ENCODE results near the gene CLIC3.

The CLIC3 gene

DNA sequence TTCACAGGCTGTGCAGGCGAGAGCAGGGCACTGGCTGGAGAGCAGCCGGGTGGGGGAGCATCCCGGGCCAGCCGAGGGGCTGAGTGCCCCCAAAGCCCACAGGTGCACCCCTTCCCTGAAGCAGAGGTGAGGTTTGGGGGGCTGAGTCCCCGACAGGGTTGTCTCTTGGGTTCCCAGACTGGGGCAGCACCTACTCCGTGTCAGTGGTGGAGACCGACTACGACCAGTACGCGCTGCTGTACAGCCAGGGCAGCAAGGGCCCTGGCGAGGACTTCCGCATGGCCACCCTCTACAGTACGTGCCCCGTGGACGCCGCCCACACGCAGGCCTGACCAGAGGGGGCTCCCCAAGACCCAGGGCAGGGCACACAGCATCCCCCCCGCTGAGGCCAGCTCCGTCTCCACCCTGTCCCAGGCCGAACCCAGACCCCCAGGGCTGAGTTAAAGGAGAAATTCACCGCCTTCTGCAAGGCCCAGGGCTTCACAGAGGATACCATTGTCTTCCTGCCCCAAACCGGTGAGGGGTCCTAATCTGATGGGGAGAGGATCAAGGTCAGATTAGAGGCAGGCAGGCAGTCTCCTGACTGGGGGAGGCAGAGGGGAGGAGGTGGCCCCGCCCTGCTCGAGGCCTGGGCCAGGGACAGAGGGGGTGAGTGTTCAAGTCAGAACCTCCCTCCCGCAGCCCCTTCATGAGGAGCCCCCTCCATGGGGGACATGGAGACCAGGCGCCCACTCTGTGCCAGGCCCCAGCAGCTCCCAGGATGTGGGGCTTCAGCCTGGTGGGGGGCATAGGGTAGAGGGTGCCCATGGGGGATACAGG lies 16.4 kb downstream of the CLIC3 start:
- no peak for DNase-seq

DNA sequence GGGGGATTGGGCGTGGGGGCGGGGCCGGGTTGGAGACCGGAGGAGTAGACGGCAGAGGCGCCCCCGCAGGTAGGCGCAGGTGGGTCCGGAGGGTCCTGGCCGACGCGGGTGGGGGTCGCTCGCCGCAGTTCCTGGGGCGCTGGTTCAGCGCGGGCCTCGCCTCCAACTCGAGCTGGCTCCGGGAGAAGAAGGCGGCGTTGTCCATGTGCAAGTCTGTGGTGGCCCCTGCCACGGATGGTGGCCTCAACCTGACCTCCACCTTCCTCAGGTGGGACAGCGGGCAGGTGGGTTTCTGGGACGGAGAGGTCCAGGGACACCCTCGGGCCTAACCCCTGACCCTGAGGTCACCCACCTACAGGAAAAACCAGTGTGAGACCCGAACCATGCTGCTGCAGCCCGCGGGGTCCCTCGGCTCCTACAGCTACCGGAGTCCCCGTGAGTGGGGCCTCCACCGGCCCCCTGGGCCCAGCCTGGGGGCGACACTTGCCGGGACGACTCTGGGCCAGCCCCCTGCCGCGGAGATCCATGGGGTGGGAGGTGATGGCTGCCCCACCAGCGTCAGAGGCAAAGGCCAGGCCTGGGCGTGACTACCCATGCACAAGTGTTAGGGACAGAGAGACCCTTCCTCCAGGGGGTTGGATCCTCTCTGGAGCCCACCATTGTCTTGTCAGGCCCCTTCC lies 17.4 kb downstream of the CLIC3 start:
- no peak for DNase-seq

DNA sequence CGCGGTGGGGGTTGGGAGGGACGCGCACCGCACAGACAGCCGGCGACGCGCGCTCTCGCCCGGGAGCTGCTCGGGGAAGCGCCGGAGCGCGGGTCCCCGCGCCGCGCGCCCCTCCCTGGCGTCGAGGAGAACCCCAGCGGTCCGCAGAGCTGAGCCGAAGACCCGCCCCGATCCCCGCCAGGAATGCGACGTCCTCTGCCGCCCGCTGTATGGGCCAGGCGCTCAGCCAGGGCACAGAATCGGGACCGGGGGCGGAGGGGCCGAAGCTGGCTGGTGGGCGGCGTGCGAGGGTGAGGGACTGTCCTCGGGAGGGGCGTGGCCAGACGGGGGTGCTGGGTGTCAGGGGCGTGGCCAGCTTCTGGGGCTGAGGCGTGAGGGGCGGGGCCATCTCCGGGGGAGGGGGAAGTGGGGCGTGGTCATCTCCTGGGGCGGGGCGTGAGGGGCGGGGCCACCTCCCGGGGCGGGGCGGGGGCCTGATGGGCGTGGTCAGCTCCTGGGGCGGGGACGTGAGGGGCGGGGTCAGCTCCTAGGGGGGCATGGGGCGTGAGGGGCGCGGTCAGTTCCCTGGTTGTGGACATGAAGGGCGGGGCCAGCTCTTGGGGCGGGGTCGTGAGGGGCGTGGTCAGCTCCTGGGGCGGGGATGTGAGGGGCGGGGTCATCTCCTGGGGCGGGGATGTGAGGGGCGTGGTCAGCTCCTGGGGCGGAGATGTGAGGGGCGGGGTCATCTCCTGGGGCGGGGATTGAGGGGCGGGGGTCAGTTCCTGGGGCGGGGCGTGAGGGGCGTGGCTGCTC lies 18.1 kb downstream of the CLIC3 start:
- peak; percentile 67 for DNase-seq

DNA sequence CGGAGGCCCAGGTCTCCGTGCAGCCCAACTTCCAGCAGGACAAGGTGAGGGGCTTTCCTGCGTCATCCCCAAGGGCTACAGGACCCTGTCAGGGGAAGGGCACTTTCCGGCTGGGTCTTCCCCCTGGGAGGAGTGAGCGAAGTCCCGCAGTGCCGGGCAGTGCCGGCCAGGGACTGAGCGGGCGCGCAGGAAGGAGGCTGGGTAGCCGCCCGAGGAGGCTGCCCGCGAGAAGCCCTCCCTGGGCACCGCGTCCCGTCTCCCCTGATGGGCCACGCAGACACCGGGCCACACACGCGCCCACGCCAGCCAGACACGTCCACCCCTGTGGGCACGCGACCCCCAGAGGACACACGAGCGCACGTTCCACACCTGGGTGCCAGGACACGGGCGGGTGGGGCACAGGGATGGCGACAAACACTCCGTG lies 18.7 kb downstream of the CLIC3 start:
- DNase-seq, result no peak

DNA sequence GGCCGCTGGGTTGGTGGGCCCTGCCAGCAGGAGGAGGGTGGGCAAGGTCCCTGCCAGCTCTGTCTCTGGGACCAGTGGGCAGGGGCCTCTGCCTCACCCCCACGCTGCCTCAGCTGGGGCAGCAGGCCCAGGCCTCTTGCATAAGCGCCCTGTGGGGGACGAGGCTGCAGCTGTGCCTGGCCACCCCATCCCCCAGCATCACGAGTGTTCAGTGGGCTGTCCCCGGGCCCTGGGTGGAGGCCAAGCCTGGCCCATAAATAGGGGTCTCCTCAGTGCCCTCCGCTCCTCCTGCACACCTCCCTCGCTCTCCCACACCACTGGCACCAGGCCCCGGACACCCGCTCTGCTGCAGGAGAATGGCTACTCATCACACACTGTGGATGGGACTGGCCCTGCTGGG lies 19.1 kb downstream of the CLIC3 start, which contains the start of gene PTGDS:
TSS of gene PTGDS (plus strand) at position 282 of the 400 bp plus-strand sequence. CDS start at position 357, 75 bp downstream.
- DNase-seq, result no peak

DNA sequence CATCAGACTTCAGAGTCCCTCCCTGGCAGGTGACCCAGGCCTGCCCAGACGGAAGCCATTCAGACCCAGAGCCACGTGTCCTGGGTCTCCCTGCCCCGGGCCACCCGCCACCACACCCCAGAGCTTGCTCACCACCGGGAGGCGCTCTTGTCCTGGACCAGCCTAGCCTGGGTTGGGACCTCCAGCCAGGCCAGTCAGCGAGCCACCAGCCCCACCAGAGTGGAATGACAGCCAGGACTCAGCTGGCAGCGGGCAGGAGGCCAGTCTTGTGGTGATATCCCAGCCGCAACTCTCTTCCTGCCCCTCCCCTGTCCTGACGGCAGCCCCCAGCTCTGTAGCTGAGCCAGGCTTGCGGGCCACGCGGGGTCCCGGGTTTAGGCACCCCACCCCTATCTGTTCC lies 20.7 kb downstream of the CLIC3 start:
- no peak for DNase-seq

DNA sequence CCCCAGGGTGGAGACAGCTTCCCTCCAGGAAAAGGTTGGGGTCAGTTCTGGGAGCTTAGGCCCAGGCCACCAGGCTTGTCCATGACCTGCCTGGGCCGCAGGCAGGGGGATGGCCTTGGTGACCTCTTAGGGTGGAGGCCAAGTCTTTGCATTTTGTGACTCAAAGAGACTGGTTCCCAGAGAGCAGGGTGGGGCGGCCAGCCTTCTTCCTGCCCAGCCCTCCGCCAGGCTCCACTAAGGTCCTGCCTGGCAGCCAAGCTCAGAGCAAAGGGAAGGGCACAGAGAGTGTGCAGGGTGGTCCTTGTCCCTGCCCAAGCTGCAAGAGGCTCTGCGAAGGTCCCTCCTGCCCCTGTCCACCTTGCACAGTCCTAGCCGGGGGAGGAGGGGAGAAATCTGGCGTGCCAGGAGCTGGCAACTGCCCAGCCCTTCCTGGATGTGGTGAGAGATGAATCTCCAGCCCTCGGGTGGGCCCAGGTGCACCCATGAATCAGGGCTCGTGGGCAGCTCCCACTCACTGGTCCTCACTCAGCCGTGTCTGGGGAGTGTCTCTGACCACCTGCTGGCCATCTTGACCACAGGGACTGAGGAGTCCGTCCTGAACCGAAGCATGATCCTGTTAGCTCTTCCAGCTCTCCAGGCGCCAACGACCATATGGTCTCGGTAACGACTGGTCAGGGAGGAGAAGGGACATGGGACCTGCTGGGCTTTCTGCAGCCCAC lies 21.4 kb downstream of the CLIC3 start:
- DNase-seq, result no peak

DNA sequence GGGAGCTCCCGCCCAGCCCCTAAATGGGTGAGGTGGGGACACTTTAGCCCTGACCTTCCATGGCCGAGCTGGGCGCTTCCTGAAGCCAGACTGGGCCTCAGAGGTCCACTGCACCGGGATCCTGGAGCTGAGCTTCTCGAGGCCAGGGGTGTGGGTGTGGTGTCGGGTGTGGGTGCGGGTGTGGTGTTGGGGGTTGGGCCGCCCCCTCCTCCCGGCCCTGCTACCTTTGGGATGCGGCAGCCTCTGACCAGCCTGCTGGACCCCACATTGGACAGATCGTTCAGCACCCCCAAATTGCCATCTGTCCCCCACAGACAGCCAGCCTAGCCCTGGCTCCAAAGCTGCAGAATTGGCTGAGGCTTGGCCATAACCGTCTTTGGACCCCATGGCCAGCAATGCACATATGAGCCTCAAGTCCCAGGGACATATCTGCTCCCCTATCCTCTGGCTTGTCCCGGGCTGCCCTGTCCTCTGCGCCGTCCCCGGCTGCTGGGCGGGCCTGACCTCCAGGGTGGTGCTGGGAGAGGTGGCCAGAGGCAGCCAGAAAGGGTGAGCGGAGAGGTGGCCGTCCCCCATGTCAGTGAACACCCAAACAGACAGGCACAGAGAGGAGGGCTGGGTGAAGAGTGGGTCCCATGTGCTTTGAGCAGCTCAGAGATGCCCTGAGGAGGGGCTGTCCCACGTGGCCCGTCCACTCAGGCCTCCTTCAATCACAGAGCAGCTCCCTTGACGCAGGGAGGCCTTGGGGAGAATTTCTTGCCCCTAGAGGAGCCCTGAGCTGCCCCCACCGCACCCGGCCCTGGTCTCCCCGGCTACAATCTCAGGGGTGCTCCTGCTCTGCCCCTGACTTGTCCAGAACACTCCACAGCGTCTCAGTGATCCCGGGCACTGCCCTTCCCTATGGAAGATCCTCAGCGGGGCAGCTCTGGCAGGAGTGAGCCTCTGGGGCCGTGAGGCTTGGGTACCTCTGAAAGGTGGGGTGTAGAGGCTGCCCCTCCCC lies 22.4 kb downstream of the CLIC3 start:
- DNase-seq, result no peak

DNA sequence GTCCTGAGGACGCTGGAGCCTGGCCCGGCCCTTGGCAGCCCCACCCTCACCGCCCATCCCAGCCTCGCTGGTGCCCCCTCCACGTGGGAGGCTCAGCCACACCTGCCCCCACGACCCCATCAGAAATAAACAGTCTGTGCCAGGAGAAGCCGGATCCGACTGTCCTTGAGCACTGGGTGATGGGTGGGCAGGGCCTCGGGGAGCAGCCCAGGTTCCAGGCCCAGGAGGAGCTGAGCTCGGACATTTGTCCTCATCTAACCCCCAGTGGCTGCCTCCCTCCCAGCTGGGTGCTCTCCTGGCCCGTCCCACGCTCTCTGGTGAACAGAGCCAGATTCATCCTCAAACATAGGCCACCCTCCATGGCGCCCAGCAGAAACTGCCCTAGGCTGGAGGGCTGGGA lies 23.6 kb downstream of the CLIC3 start:
- no peak for DNase-seq

DNA sequence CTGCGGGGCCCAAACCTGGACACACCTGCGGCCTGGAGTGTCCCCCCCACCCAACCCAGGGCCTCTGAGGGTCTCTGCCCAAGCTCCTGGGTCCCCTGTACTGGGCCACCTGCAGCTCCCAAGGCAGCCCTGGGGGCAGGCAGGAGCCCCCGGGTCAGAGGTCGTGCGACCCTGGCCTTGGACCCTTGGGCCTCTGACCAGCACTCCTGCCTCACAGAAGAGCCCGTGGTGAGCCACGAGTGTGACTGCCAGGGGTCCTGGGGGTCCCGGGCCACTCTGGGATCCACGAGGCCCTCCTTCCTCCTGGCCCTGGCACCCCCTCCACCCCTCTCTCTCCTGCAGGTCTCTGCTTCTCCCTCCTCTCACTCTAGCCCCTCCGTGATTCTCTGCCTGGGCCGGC lies 24.0 kb downstream of the CLIC3 start:
- DNase-seq, result no peak

DNA sequence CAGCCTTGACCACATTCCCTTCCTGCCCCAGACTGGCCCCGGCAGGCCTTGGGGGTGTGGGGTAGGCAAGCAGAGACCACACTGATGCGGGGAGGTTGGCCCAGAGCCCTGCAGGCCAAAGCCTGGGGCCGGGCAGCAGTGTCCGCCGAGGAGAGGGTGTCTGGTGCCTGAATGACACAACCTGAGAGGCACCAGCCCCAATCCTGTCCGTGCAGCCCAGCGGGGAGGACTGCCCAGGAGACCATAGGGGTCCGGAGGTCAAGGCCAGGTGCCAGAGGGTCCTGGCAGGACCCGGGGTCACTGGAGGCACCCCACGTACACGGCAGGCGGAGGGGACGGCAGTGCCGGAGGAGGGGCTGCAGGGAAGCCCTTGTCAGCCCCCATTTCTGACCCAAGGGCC lies 24.6 kb downstream of the CLIC3 start:
- DNase-seq, result no peak

DNA sequence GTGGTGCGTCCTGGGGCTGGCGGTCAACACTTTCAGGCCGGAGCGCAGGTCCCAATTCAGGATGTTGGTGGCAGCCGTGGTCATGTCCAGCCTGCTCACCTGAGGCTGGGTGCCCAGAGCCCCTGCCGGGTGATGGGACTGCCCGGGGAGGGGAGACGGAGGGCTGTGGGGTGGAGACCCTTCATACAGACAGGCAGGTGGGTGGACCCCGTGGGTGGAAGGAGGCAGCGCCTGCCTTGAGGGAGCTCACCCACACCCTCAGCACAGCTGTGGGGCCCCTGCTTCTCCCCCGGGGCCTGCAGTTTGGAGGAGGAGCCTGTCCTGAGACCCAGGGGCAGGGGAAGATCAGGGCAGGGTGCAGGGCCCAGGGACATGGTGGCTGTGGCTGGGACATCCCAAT lies 26.0 kb downstream of the CLIC3 start:
- DNase-seq, result no peak

DNA sequence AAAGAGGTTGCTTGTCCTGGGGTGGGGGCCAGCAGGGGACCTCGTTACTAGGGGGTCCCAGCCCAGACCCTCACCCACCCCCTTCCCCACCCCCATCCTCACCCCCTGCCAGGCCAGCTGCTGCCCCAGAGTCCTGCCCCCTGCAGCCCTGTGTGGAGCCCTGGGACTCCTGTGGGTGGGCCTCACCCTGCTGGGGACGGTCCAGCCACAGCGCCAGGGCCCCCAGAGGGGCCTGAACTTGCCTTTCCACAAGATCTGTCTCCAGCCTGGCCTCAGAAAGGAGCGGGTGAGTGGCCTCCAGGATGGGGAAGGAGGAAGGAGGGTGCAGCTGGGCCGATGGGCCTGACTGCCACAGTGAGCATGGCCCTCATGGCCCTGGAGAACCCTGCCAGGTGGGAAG lies 26.6 kb downstream of the CLIC3 start:
- no peak for DNase-seq

DNA sequence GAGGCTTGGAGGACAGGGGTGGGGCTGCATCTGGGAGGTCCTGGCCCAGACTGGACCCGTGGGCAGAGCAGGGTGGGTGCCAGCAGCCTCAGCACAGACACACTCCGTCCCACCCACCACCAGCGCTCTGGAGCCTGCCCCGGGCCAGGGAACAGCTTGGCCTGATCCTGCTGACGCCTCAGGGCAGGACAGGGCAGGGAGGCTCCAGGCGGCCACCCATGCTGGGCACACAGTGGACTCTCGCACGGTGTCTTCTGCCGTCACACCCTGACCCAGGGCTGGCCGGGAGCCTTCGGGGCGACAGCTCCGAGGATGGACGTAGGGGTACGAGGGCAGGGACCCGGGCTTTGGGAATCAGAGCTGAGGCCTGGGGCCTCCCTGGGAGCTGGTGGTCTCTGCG lies 27.2 kb downstream of the CLIC3 start:
- no peak for DNase-seq

DNA sequence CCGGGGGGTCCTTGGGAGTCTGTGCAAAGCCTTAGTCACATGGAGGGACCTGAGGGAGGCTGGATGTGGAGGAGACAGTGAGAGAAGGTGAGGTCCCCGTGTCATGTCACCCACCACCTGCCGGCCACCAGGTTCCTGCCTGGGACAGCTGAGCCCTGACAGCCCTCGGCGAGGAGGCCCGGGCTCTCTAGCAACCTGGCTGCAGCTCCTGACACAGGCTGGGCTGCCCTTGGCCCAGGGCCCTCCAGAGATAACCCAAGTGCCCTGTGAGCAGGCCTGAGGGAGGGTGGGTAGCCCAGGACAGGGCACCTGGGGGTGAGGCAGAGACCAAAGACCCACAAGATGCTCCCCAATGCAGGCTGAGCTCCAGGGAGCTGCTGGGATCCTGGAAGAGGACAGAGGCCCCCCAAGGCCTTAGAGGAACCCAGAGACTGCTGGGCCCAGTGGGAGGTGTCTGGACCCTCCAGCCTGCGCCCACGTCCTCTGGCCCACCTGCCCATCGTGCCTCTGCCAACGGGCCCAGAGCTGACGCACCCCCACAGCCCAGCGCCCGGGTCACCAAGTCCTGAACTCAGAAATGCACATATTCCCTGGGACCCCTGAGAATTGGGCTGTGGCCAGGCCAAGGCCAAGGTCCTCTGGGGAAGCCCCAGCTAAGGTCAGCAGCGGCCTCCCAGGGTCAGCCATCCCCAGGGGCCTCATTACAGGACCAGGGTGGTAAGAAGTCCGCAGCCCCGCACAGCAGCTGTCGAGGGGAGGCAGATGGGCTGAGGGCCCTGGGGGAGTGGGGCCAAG lies 27.8 kb downstream of the CLIC3 start:
- no peak for DNase-seq

DNA sequence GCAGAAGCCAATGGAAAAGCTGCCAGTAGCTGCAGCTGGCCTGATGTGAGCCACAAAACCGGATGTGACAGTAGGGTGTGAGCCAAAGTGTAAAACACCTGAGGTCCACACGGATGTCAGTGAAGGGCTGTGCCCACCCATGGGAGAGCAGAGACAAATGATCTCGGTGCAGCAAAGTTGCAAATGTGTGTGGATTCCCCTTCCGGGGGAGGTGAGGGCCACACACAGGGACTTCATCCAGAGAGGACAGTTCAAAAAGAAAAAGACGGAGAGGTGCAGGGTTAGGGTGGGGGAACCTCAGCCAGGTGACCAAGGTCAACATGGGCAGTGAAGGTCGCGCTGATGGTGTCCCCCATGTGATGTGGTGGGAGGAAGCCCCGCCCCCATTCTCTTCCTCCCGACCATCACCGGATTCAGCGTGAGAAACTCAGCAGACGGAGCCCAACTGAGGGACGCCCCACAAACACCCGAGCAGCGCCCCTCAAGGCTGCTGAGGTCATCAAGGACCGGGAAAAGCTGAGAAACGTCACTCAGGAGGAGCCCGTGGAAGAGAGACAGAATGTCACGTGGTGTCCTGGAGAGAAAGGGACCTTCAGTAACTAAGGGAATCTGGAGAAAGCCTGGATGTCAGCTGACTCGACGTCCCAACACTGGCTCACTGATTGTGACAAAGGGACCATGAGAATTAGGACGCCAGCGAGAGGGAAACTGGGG lies 30.4 kb downstream of the CLIC3 start:
- no peak for DNase-seq

DNA sequence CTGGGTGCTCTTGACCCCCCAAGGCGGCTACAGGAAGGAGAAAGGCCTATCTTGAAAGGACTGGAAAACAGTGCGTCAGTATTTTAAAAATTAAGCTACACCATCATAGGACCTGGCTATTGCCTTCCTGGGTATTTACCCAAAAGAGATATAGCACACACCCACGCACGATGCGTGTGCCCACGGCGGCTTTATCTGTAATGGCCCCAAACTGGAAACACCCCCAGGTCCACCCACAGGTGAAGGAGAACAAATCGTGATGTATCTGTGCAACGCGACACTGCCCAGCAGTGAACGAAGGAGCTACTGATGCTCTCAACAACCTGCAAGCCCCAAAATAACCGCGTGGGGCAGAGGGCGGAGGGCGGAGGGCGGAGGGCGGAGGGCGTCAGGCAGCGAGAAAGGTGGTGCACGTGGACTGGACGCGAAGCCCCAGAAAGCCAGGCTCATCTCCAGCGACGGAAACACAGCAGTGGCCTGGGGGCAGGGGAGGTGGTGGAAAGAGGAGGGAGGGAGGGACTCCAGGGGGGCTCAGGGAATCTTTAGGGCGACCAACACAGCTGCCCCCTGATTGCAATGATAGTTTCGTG lies 31.4 kb downstream of the CLIC3 start:
- DNase-seq, result no peak

DNA sequence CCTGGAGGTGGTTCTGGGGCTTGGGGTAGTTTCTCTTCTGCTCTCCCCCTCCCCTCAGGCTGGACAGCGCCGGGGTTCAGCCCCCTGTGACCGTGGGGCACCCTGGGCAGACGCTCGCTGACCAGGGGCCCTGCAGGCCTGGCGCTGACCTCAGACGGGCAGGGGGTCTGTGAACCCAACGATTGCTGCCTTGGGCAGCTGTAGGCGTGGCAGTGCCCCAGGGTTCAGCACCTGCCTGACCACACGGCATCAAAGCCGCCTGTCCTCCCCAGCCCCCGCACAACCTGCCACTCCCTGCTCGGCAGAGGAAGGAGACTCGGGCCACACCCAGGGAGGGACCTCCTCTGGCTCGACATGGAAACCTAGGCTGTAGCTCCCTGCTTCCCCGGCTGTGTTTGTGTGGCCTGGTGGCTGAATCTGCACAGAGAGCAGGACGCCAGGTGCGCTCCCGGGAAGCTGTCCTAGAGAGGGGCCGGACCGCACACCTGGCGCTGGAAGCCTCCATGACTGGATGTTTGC lies 32.1 kb downstream of the CLIC3 start:
- DNase-seq, result no peak

DNA sequence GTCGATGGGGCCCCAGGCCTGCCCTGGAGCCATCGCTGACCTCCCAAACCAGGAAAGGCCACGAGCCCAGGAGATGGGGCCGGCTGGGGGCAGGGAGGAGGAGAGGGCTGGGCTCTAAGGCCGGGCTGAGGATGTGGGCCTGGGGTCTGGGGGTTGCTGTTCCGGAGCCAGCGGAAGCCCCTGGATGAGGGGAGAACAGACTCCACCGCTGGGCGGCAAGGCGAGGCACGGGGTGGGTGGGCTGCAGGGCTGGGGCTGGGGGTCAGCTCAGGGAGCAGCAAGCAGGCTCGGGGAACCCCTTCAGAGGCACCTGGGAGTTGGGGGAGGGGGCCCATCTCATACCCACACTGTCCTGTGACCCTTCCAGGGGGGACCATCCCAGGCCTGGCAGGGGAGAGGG lies 32.6 kb downstream of the CLIC3 start:
- no peak for DNase-seq

All from effector CD4-positive, alpha-beta T cell (primary cell).